GM18909 (cell line): ENCODE results near the gene MYBPC1.
"Not testable (repeated sequence)": the region's sequence is repeated elsewhere in the genome, so short reads cannot be mapped to it uniquely, and the experiment has no call there.

ENCODE experiments used
- ATAC-seq: cut with Tn5 transposase; IDR thresholded peaks from one replicate; pipeline ENCODE4 v1.9.1; 2021; ENCODE audit warnings: mild to moderate bottlenecking; ENCODE audit not compliant: unreplicated experiment, poor library complexity

Gene MYBPC1

GRCh38 chr12:101594700-101595099 is at the start of gene MYBPC1:
MYBPC1 (plus strand) TSS chr12:101594971; CDS start chr12:101595071, 100 bp downstream.
- no peak for ATAC-seq

- no peak for ATAC-seq
Measured at GRCh38 chr12:101551362-101552114, 43.2 kb upstream of the MYBPC1 start.

GRCh38 chr12:101552277-101552676 is 42.5 kb upstream of the MYBPC1 start:
- no peak for ATAC-seq

GRCh38 chr12:101557094-101557493 is 37.7 kb upstream of the MYBPC1 start:
- ATAC-seq = no peak

GRCh38 chr12:101558726-101559125 is 36.0 kb upstream of the MYBPC1 start:
- not testable (repeated sequence) for ATAC-seq

GRCh38 chr12:101563212-101563611 is 31.6 kb upstream of the MYBPC1 start:
- no peak for ATAC-seq

- no peak for ATAC-seq
Measured at GRCh38 chr12:101564912-101565311, 29.9 kb upstream of the MYBPC1 start.

- ATAC-seq = no peak
Measured at GRCh38 chr12:101566318-101566717, 28.5 kb upstream of the MYBPC1 start.

- ATAC-seq = no peak
Measured at GRCh38 chr12:101567918-101568317, 26.9 kb upstream of the MYBPC1 start.

- no peak for ATAC-seq
Measured at GRCh38 chr12:101570047-101570446, 24.7 kb upstream of the MYBPC1 start.

GRCh38 chr12:101571105-101571504 is 23.7 kb upstream of the MYBPC1 start:
- no peak for ATAC-seq

- ATAC-seq = no peak
Measured at GRCh38 chr12:101573743-101574142, 21.0 kb upstream of the MYBPC1 start.

- no peak for ATAC-seq
Measured at GRCh38 chr12:101578417-101578816, 16.4 kb upstream of the MYBPC1 start.

GRCh38 chr12:101581190-101581589 is 13.6 kb upstream of the MYBPC1 start:
- ATAC-seq = no peak

- ATAC-seq = no peak
Measured at GRCh38 chr12:101582937-101583336, 11.8 kb upstream of the MYBPC1 start.

- no peak for ATAC-seq
Measured at GRCh38 chr12:101590383-101590782, 4.4 kb upstream of the MYBPC1 start.

GRCh38 chr12:101591781-101592180 is 3.0 kb upstream of the MYBPC1 start:
- ATAC-seq = no peak

GRCh38 chr12:101592448-101592847 is 2.3 kb upstream of the MYBPC1 start:
- ATAC-seq = no peak

- ATAC-seq = no peak
Measured at GRCh38 chr12:101592921-101593320, 1.9 kb upstream of the MYBPC1 start.

GRCh38 chr12:101596172-101596571 is 1.4 kb downstream of the MYBPC1 start:
- no peak for ATAC-seq

GRCh38 chr12:101597164-101597563 is 2.4 kb downstream of the MYBPC1 start:
- ATAC-seq = no peak

GRCh38 chr12:101598483-101598882 is 3.7 kb downstream of the MYBPC1 start:
- ATAC-seq = no peak
